Stomach smooth muscle (tissue), 2 donors: Measurements from ENCODE around the gene CLASRP.

Experiments
- H3K27ac ChIP-seq: one replicate; pipeline ENCODE4 v1.7.0; 2013; ENCODE audit warnings: mild to moderate bottlenecking, low read length, inconsistent platforms
- H3K27me3 ChIP-seq, 2 donors: one replicate each; pipeline ENCODE4 v1.7.0; 2013; ENCODE audit warnings: low read length in 2 of 2; ENCODE audit not compliant: insufficient read depth in 2 of 2, control insufficient read depth in 1 of 2
- H3K36me3 ChIP-seq, 2 donors: one replicate each; pipeline ENCODE4 v1.7.0; 2013; ENCODE audit warnings: low read length in 2 of 2; ENCODE audit not compliant: control insufficient read depth in 2 of 2, insufficient read depth in 2 of 2
- H3K4me1 ChIP-seq: one replicate; pipeline ENCODE4 v1.7.0; 2013; ENCODE audit warnings: low read length; ENCODE audit not compliant: control insufficient read depth, insufficient read depth
- H3K4me3 ChIP-seq, 2 donors: one replicate each; pipeline ENCODE4 v1.7.0; 2013; ENCODE audit warnings: low read length in 2 of 2
- H3K9ac ChIP-seq, 2 donors: one replicate each; pipeline ENCODE4 v1.7.0; 2013; ENCODE audit warnings: low read length in 2 of 2, mild to moderate bottlenecking in 1 of 2
- H3K9me3 ChIP-seq, 2 donors: one replicate each; pipeline ENCODE4 v1.7.0; 2013; ENCODE audit warnings: low read length in 2 of 2; ENCODE audit not compliant: control insufficient read depth in 2 of 2
- donor health status: healthy.
- donor health status: Pancreatic carcinoma.

CLASRP gene

GRCh38 chr19:45061965-45062364 lies 23.1 kb downstream of the CLASRP start:
- no peak overlapping the region for H3K9ac ChIP-seq
- no peaks in the 10 kb centered on the region for H3K9me3 ChIP-seq
- no peak overlapping the region for H3K27ac ChIP-seq
- peaks cover 67 to 70% of the 10 kb centered on the region in 2 donors for H3K36me3 ChIP-seq
- H3K27me3 ChIP-seq: no peaks in the 10 kb centered on the region
- no peaks in the 10 kb centered on the region for H3K4me1 ChIP-seq
- no peak overlapping the region for H3K4me3 ChIP-seq

GRCh38 chr19:45063851-45064801 lies 25.3 kb downstream of the CLASRP start:
- Histone ChIP-seq H3K36me3 (peaks cover 55 to 62% of the 10 kb centered on the region in 2 donors), H3K9me3 (no peaks in the 10 kb centered on the region), H3K9ac (no peak overlapping the region), H3K27me3 (no peaks in the 10 kb centered on the region), H3K4me1 (no peaks in the 10 kb centered on the region), H3K4me3 (no peak overlapping the region), H3K27ac (no peak overlapping the region)

GRCh38 chr19:45066921-45067661 lies 28.2 kb downstream of the CLASRP start:
- Histone ChIP-seq H3K27ac (no peak overlapping the region), H3K36me3 (peaks cover 46 to 47% of the 10 kb centered on the region in 2 donors), H3K9ac (no peak overlapping the region), H3K4me3 (no peak overlapping the region), H3K9me3 (no peaks in the 10 kb centered on the region), H3K27me3 (no peaks in the 10 kb centered on the region), H3K4me1 (no peaks in the 10 kb centered on the region)

GRCh38 chr19:45068041-45068440 lies 29.2 kb downstream of the CLASRP start:
- no peaks in the 10 kb centered on the region for H3K27me3 ChIP-seq
- peaks cover 41 to 45% of the 10 kb centered on the region in 2 donors for H3K36me3 ChIP-seq
- H3K9ac ChIP-seq: no peak overlapping the region
- no peaks in the 10 kb centered on the region for H3K4me1 ChIP-seq
- no peak overlapping the region for H3K4me3 ChIP-seq
- H3K27ac ChIP-seq: no peak overlapping the region
- no peaks in the 10 kb centered on the region for H3K9me3 ChIP-seq

GRCh38 chr19:45069056-45069455 lies 30.2 kb downstream of the CLASRP start:
- Histone ChIP-seq H3K27ac (no peak overlapping the region), H3K36me3 (peaks cover 38 to 41% of the 10 kb centered on the region in 2 donors), H3K4me1 (no peaks in the 10 kb centered on the region), H3K27me3 (no peaks in the 10 kb centered on the region), H3K9ac (no peak overlapping the region), H3K9me3 (no peaks in the 10 kb centered on the region), H3K4me3 (no peak overlapping the region)

GRCh38 chr19:45070214-45070613 lies 31.4 kb downstream of the CLASRP start:
- Histone ChIP-seq H3K9me3 (no peaks in the 10 kb centered on the region), H3K4me3 (no peak overlapping the region), H3K36me3 (peaks cover 32 to 36% of the 10 kb centered on the region in 2 donors), H3K27me3 (no peaks in the 10 kb centered on the region), H3K27ac (no peak overlapping the region), H3K9ac (no peak overlapping the region), H3K4me1 (no peaks in the 10 kb centered on the region)

GRCh38 chr19:45070861-45071544 lies 32.2 kb downstream of the CLASRP start:
- Histone ChIP-seq H3K27ac (no peak overlapping the region), H3K27me3 (no peaks in the 10 kb centered on the region), H3K9me3 (no peaks in the 10 kb centered on the region), H3K36me3 (peaks cover 28 to 30% of the 10 kb centered on the region in 2 donors), H3K9ac (no peak overlapping the region), H3K4me1 (peaks cover 2% of the 10 kb centered on the region), H3K4me3 (no peak overlapping the region)

GRCh38 chr19:45071545-45071938 lies 32.7 kb downstream of the CLASRP start:
- H3K27me3 ChIP-seq: no peaks in the 10 kb centered on the region
- no peak overlapping the region for H3K4me3 ChIP-seq
- no peak overlapping the region for H3K27ac ChIP-seq
- no peaks in the 10 kb centered on the region for H3K9me3 ChIP-seq
- H3K4me1 ChIP-seq: peaks cover 8% of the 10 kb centered on the region
- H3K36me3 ChIP-seq: peaks cover 28 to 30% of the 10 kb centered on the region in 2 donors
- H3K9ac ChIP-seq: no peak overlapping the region

GRCh38 chr19:45071969-45072790 lies 33.3 kb downstream of the CLASRP start:
- Histone ChIP-seq H3K9ac (no peak overlapping the region), H3K27me3 (no peaks in the 10 kb centered on the region), H3K4me3 (no peak overlapping the region), H3K27ac (no peak overlapping the region), H3K9me3 (no peaks in the 10 kb centered on the region), H3K4me1 (peaks cover 12% of the 10 kb centered on the region), H3K36me3 (peaks cover 23 to 24% of the 10 kb centered on the region in 2 donors)
